Measurements from ENCODE around the gene KIRREL3.

KIRREL3 gene

DNA sequence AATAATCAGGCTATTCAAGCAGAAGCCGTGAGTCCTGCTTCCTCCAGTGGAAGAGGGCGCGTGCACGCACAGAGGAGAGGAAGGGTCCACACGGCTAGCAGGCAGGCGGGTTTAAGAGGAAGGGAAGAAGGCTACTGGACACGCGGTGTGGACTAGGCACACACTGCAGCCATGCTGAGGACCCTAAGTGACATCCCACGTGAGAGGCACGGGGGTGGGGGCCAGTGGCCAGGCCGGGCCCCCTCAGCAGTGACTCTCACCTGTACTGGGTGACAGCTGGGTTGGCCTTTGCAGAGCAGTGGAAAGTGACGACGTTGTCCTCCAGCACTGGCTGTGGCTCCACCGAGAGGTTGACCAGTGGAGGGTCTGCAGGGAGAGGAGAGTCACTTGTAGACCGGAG, 544.5 kb downstream of the KIRREL3 start:
- H3K4me2 ChIP-seq (ENCODE audit: low read length), result no peak overlapping the region
- H3K4me1 ChIP-seq (ENCODE audit: low read length), result peaks cover 4% of the 10 kb centered on the region; the same call in 1 of the 2 replicates
- no peaks in the 10 kb centered on the region for H3K9me3 ChIP-seq (ENCODE audit: insufficient read depth, low read length)
- no peaks in the 10 kb centered on the region for H3K79me2 ChIP-seq (ENCODE audit: low read length)
- H3K9ac ChIP-seq (ENCODE audit: low read length), result no peak overlapping the region
- no peak overlapping the region for H3K27ac ChIP-seq (ENCODE audit: low read length)
- H3K4me3 ChIP-seq (ENCODE audit: low read length), result no peak overlapping the region
- no peak overlapping the region for H2AFZ ChIP-seq (ENCODE audit: low read depth, low read length)
- H3K36me3 ChIP-seq (replicated peaks; ENCODE audit: low read depth, low read length), result no peaks in the 10 kb centered on the region
- peaks cover 32% of the 10 kb centered on the region for H3K27me3 ChIP-seq (ENCODE audit: low read depth, low read length)
- H4K20me1 ChIP-seq (ENCODE audit: insufficient read depth, low read length), result no peaks in the 10 kb centered on the region
- TF ChIP-seq, protein P1, sequence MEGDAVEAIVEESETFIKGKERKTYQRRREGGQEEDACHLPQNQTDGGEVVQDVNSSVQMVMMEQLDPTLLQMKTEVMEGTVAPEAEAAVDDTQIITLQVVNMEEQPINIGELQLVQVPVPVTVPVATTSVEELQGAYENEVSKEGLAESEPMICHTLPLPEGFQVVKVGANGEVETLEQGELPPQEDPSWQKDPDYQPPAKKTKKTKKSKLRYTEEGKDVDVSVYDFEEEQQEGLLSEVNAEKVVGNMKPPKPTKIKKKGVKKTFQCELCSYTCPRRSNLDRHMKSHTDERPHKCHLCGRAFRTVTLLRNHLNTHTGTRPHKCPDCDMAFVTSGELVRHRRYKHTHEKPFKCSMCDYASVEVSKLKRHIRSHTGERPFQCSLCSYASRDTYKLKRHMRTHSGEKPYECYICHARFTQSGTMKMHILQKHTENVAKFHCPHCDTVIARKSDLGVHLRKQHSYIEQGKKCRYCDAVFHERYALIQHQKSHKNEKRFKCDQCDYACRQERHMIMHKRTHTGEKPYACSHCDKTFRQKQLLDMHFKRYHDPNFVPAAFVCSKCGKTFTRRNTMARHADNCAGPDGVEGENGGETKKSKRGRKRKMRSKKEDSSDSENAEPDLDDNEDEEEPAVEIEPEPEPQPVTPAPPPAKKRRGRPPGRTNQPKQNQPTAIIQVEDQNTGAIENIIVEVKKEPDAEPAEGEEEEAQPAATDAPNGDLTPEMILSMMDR (IDR thresholded peaks at IDR 0.05; ENCODE audit: low read depth, low read length), result no peak
- no peak for TF ChIP-seq EZH2phosphoT487 (IDR thresholded peaks at IDR 0.05; ENCODE audit: low read depth)

DNA sequence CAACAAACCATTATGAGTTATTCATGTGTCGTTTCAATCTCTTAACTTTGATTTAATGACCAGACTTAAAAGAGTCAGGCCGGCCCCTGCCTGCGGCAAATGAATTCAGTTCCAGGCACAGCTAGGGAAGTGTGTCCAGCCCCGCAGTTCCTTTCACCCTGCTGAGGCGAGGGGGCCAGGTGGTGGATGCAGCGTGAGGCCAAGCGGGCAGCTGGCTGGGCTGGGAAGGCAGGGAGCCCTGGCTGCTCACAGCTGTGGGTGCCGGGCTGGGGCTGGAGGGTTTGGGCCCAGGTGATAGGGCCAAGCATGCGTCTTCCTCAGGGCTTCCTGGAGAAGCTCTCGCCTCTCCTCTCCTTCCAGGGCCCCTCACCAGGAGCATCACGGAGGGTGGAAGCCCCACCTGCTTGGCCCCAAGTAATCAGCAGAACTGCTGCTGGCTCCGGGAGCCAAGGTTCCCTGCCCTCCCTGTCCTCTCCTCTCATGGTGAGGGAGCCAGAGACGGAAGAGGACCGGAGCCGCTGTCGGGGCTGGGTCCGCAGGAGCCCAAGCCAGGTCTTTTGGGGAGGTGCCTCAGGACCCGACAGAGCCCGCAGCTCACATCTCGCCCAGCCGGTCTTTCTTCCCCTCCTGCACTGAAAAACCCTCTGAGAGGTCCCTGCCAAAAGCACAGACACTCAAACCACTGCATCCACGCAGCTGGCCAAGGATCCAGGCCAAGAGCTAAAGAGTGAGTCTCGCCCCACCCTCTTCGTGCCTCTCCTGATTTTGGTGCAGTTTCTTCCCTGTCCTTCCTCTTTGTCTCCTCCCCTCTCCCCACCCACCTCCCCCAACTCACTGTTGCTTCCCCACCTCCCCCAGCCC, 548.1 kb downstream of the KIRREL3 start:
- Histone ChIP-seq H3K9ac (ENCODE audit: low read length) (no peak overlapping the region), H3K4me1 (ENCODE audit: low read length) (no peaks in the 10 kb centered on the region), H3K27me3 (ENCODE audit: low read depth, low read length) (peaks cover 4% of the 10 kb centered on the region; the same call in 1 of the 2 replicates), H2AFZ (ENCODE audit: low read depth, low read length) (no peak overlapping the region), H3K36me3 (replicated peaks; ENCODE audit: low read depth, low read length) (no peaks in the 10 kb centered on the region), H3K4me2 (ENCODE audit: low read length) (no peak overlapping the region), H3K4me3 (ENCODE audit: low read length) (no peak overlapping the region), H3K27ac (ENCODE audit: low read length) (no peak overlapping the region), H3K79me2 (ENCODE audit: low read length) (no peaks in the 10 kb centered on the region), H4K20me1 (ENCODE audit: insufficient read depth, low read length) (no peaks in the 10 kb centered on the region), H3K9me3 (ENCODE audit: insufficient read depth, low read length) (no peaks in the 10 kb centered on the region)
- TF ChIP-seq, protein P1 (IDR thresholded peaks at IDR 0.05; ENCODE audit: low read depth, low read length), result no peak
- no peak for TF ChIP-seq EZH2phosphoT487 (IDR thresholded peaks at IDR 0.05; ENCODE audit: low read depth)

DNA sequence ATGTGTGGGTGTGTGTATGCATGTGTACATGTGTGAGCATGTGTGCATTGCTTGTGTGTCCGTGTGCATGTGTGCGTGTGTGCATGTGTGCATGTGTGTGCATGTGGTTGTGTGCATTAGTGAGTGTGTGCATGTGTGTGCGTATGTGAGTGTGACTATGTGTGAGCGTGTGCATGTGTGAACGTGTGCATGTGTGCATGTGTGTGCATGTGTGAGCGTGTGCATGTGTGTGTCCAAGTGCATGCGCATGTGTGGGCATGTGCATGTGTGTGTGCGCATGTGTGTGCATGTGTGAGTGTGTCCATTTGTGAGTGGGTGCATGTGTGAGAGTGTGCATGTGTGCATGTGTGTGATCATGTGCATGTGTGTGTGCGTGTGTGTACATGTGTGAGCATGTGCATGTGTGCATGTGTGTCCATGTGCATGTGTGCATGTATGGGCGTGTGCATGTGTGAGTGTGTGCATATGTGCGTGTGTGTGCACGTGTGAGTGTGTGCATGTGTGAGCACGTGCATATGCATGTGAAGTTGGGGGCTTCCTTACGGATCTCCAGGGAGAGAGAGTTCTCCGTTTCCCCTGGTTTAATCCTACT, 549.3 kb downstream of the KIRREL3 start:
- no peaks in the 10 kb centered on the region for H3K4me1 ChIP-seq (ENCODE audit: low read length)
- TF ChIP-seq, protein P1 (IDR thresholded peaks at IDR 0.05; ENCODE audit: low read depth, low read length), result no peak
- no peak for TF ChIP-seq EZH2phosphoT487 (IDR thresholded peaks at IDR 0.05; ENCODE audit: low read depth)
- no peak overlapping the region for H3K4me2 ChIP-seq (ENCODE audit: low read length)

DNA sequence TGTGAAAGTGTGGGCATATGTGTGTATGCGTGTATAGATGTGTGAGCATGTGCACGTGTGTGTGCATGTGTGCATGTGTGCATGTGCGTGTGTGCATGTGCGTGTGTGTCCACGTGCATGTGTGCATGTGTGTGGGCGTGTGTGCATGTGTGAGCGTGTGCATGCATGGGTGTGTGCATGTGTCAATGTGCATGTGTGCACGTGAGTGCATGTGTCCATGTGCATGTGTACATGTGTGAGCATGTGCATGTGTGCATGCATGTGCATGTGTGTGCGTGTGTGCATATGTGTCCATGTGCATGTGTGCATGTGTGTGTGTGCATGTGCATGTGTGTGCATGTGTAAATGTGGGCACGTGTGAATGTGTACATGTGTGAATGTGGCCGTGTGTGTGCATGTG, 549.8 kb downstream of the KIRREL3 start:
- Histone ChIP-seq H3K9ac (ENCODE audit: low read length) (no peak overlapping the region), H3K36me3 (replicated peaks; ENCODE audit: low read depth, low read length) (no peaks in the 10 kb centered on the region), H3K4me2 (ENCODE audit: low read length) (no peak overlapping the region), H3K9me3 (ENCODE audit: insufficient read depth, low read length) (no peaks in the 10 kb centered on the region), H3K4me1 (ENCODE audit: low read length) (no peaks in the 10 kb centered on the region), H2AFZ (ENCODE audit: low read depth, low read length) (no peak overlapping the region), H4K20me1 (ENCODE audit: insufficient read depth, low read length) (no peaks in the 10 kb centered on the region), H3K4me3 (ENCODE audit: low read length) (no peak overlapping the region), H3K27me3 (ENCODE audit: low read depth, low read length) (peaks cover 4% of the 10 kb centered on the region; the same call in 1 of the 2 replicates), H3K79me2 (ENCODE audit: low read length) (no peaks in the 10 kb centered on the region), H3K27ac (ENCODE audit: low read length) (no peak overlapping the region)
- TF ChIP-seq EZH2phosphoT487 (IDR thresholded peaks at IDR 0.05; ENCODE audit: low read depth), result no peak
- TF ChIP-seq, protein P1 (IDR thresholded peaks at IDR 0.05; ENCODE audit: low read depth, low read length), result no peak

More for the DNA sequence above, 549.3 kb downstream of the KIRREL3 start:
- Histone ChIP-seq H3K27ac (ENCODE audit: low read length) (no peak overlapping the region), H3K79me2 (ENCODE audit: low read length) (no peaks in the 10 kb centered on the region), H3K9me3 (ENCODE audit: insufficient read depth, low read length) (no peaks in the 10 kb centered on the region), H3K9ac (ENCODE audit: low read length) (no peak overlapping the region), H4K20me1 (ENCODE audit: insufficient read depth, low read length) (no peaks in the 10 kb centered on the region), H2AFZ (ENCODE audit: low read depth, low read length) (no peak overlapping the region), H3K36me3 (replicated peaks; ENCODE audit: low read depth, low read length) (no peaks in the 10 kb centered on the region), H3K4me3 (ENCODE audit: low read length) (no peak overlapping the region), H3K27me3 (ENCODE audit: low read depth, low read length) (peaks cover 4% of the 10 kb centered on the region; the same call in 1 of the 2 replicates)
